Measurements from ENCODE around the gene SVOPL.
"Not testable (repeated sequence)": the region's sequence is repeated elsewhere in the genome, so short reads cannot be mapped to it uniquely, and the experiment has no call there.

The SVOPL gene

GRCh38 chr7:138701537-138701923, 368 bp upstream of the SVOPL start:
- FAIRE-seq (no peak), DNase-seq (ENCODE audit: insufficient read length, low spot score) (no peak)

GRCh38 chr7:138699661-138700060, 1.5 kb downstream of the SVOPL start:
- DNase-seq (ENCODE audit: insufficient read length, low spot score), result no peak
- FAIRE-seq, result no peak

- FAIRE-seq (no peak), DNase-seq (ENCODE audit: insufficient read length, low spot score) (no peak)
These were observed 2.9 kb downstream of the SVOPL start for GRCh38 chr7:138698281-138698680.

GRCh38 chr7:138697535-138698182, 3.5 kb downstream of the SVOPL start:
- FAIRE-seq, result no peak

GRCh38 chr7:138695776-138696175, 5.4 kb downstream of the SVOPL start:
- DNase-seq (ENCODE audit: insufficient read length, low spot score); FAIRE-seq: not testable (repeated sequence)

More at GRCh38 chr7:138697535-138698182, 3.5 kb downstream of the SVOPL start:
- DNase-seq (ENCODE audit: insufficient read length, low spot score), result no peak

GRCh38 chr7:138695106-138695505, 6.1 kb downstream of the SVOPL start:
- no peak for FAIRE-seq
- DNase-seq (ENCODE audit: insufficient read length, low spot score), result no peak

- no peak for FAIRE-seq
These were observed 10.0 kb downstream of the SVOPL start for GRCh38 chr7:138691178-138691577.

GRCh38 chr7:138690495-138690894, 10.7 kb downstream of the SVOPL start:
- FAIRE-seq (no peak), DNase-seq (ENCODE audit: insufficient read length, low spot score) (no peak)

More at GRCh38 chr7:138691178-138691577, 10.0 kb downstream of the SVOPL start:
- no peak for DNase-seq (ENCODE audit: insufficient read length, low spot score)

- DNase-seq (ENCODE audit: insufficient read length, low spot score); FAIRE-seq: not testable (repeated sequence)
These were observed 13.1 kb downstream of the SVOPL start for GRCh38 chr7:138688037-138688436.

- DNase-seq (ENCODE audit: insufficient read length, low spot score), result no peak
- FAIRE-seq, result no peak
These were observed 16.8 kb downstream of the SVOPL start for GRCh38 chr7:138684340-138684739.

- no peak for DNase-seq (ENCODE audit: insufficient read length, low spot score)
- FAIRE-seq, result no peak
These were observed 21.4 kb downstream of the SVOPL start for GRCh38 chr7:138679793-138680192.

- FAIRE-seq, result no peak
These were observed 30.6 kb downstream of the SVOPL start for GRCh38 chr7:138670594-138670993.

GRCh38 chr7:138669364-138669763, 31.8 kb downstream of the SVOPL start:
- DNase-seq (ENCODE audit: insufficient read length, low spot score), result no peak
- FAIRE-seq, result no peak

More at GRCh38 chr7:138670594-138670993, 30.6 kb downstream of the SVOPL start:
- DNase-seq (ENCODE audit: insufficient read length, low spot score), result no peak

GRCh38 chr7:138668946-138669345, 32.2 kb downstream of the SVOPL start:
- FAIRE-seq (no peak), DNase-seq (ENCODE audit: insufficient read length, low spot score) (no peak)

GRCh38 chr7:138668229-138668596, 32.9 kb downstream of the SVOPL start:
- DNase-seq (ENCODE audit: insufficient read length, low spot score) (no peak), FAIRE-seq (no peak)

- FAIRE-seq (no peak), DNase-seq (ENCODE audit: insufficient read length, low spot score) (no peak)
These were observed 33.5 kb downstream of the SVOPL start for GRCh38 chr7:138667535-138668228.

GRCh38 chr7:138666385-138666784, 34.8 kb downstream of the SVOPL start:
- FAIRE-seq (no peak), DNase-seq (ENCODE audit: insufficient read length, low spot score) (no peak)

- DNase-seq (ENCODE audit: insufficient read length, low spot score) (no peak), FAIRE-seq (no peak)
These were observed 35.5 kb downstream of the SVOPL start for GRCh38 chr7:138665669-138666140.

GRCh38 chr7:138665249-138665648, 35.9 kb downstream of the SVOPL start:
- DNase-seq (ENCODE audit: insufficient read length, low spot score), result no peak

GRCh38 chr7:138663725-138664710, 37.1 kb downstream of the SVOPL start:
- DNase-seq (ENCODE audit: insufficient read length, low spot score) (no peak), FAIRE-seq (no peak)

More at GRCh38 chr7:138665249-138665648, 35.9 kb downstream of the SVOPL start:
- FAIRE-seq, result no peak

GRCh38 chr7:138662991-138663320, 38.2 kb downstream of the SVOPL start:
- no peak for FAIRE-seq
- DNase-seq (ENCODE audit: insufficient read length, low spot score), result no peak

Measured in GM19239 (cell line).